Astrocyte (in vitro differentiated cells and primary cell): ENCODE measurements around the gene TPD52L2. TPM values are rescaled to one million over a fixed set of nuclear protein-coding genes. Genes with fewer than 3 reads are reported as not detected.

Experiments
- DNase-seq: peaks from one replicate; pipeline ENCODE4 v3.0.0-alpha.2; 2010; ENCODE audit warnings: low read depth
- FAIRE-seq: peaks from 2 replicates; lab custom pipeline; 2011; peaks lifted over from hg19 to GRCh38; lab: Jason Lieb, UNC
- H2AFZ ChIP-seq: 2 replicates; pipeline ENCODE4 v1.6.0; 2012; ENCODE audit warnings: low read depth, low read length, inconsistent platforms
- H3K27ac ChIP-seq: 2 replicates; pipeline ENCODE4 v1.5.1; 2011; ENCODE audit warnings: low read depth, low read length, inconsistent platforms
- H3K27me3 ChIP-seq: 2 replicates; pipeline ENCODE4 v1.6.0; 2011; ENCODE audit warnings: low read length, inconsistent platforms; ENCODE audit not compliant: insufficient read depth
- H3K36me3 ChIP-seq: 2 replicates; pipeline ENCODE4 v1.5.1; 2011; ENCODE audit warnings: low read length, inconsistent platforms; ENCODE audit not compliant: insufficient read depth
- H3K4me1 ChIP-seq: 2 replicates; pipeline ENCODE4 v1.5.1; 2011; ENCODE audit warnings: low read length, inconsistent platforms; ENCODE audit not compliant: insufficient read depth
- H3K4me2 ChIP-seq: 2 replicates; pipeline ENCODE4 v1.6.0; 2012; ENCODE audit warnings: low read length, inconsistent platforms
- H3K4me3 ChIP-seq: 2 replicates; pipeline ENCODE4 v1.5.1; 2011; ENCODE audit warnings: low read depth, mild to moderate bottlenecking, low read length, inconsistent platforms; ENCODE audit not compliant: insufficient read depth
- H3K79me2 ChIP-seq: 2 replicates; pipeline ENCODE4 v1.6.0; 2012; ENCODE audit warnings: mild to moderate bottlenecking, low read length, inconsistent platforms; ENCODE audit not compliant: insufficient read depth
- H3K9ac ChIP-seq: 2 replicates; pipeline ENCODE4 v1.6.0; 2012; ENCODE audit warnings: mild to moderate bottlenecking, low read length, inconsistent platforms
- H3K9me3 ChIP-seq: 2 replicates; pipeline ENCODE4 v1.5.1; 2012; ENCODE audit warnings: low read depth, mild to moderate bottlenecking, low read length, inconsistent platforms; ENCODE audit not compliant: insufficient read depth
- H4K20me1 ChIP-seq: 2 replicates; pipeline ENCODE4 v1.6.0; 2012; ENCODE audit warnings: low read length, inconsistent platforms; ENCODE audit not compliant: insufficient read depth
- H3K27ac Mint-ChIP-seq: one replicate; pipeline ENCODE4 v1.8.0; 2021; ENCODE audit warnings: mild to moderate bottlenecking, mixed read lengths; ENCODE audit not compliant: unreplicated experiment
- H3K27me3 Mint-ChIP-seq: one replicate; pipeline ENCODE4 v1.8.0; 2021; ENCODE audit warnings: low read depth, mixed read lengths; ENCODE audit not compliant: unreplicated experiment
- H3K36me3 Mint-ChIP-seq: one replicate; pipeline ENCODE4 v1.8.0; 2021; ENCODE audit warnings: low read depth, mixed read lengths; ENCODE audit not compliant: unreplicated experiment
- H3K4me1 Mint-ChIP-seq: one replicate; pipeline ENCODE4 v1.8.0; 2021; ENCODE audit warnings: low read depth, mixed read lengths; ENCODE audit not compliant: unreplicated experiment
- H3K4me3 Mint-ChIP-seq: one replicate; pipeline ENCODE4 v1.8.0; 2021; ENCODE audit warnings: mild to moderate bottlenecking, moderate library complexity, mixed read lengths; ENCODE audit not compliant: unreplicated experiment
- H3K9me3 Mint-ChIP-seq: one replicate; pipeline ENCODE4 v1.8.0; 2021; ENCODE audit warnings: mild to moderate bottlenecking, mixed read lengths; ENCODE audit not compliant: unreplicated experiment
- EZH2 ChIP-seq: IDR thresholded peaks from 2 replicates; pipeline ENCODE4 v1.6.1; 2012; ENCODE audit warnings: mild to moderate bottlenecking, low read length, inconsistent platforms; ENCODE audit not compliant: insufficient read depth
- total RNA-seq: library from RNA; stranded (reverse); gene quantifications from 2 replicates; pipeline ENCODE4 v1.2.1, GENCODE V29; 2021
- TF ChIP-seq, protein P1 (sequence below): IDR thresholded peaks from 2 replicates; pipeline ENCODE4 v1.5.1; 2011; ENCODE audit warnings: low read depth, mild to moderate bottlenecking, inconsistent platforms, low read length, moderate library complexity; ENCODE audit not compliant: insufficient read depth

Gene TPD52L2
- total RNA-seq, 1 donor from 2014 or later, result 145 TPM

DNA sequence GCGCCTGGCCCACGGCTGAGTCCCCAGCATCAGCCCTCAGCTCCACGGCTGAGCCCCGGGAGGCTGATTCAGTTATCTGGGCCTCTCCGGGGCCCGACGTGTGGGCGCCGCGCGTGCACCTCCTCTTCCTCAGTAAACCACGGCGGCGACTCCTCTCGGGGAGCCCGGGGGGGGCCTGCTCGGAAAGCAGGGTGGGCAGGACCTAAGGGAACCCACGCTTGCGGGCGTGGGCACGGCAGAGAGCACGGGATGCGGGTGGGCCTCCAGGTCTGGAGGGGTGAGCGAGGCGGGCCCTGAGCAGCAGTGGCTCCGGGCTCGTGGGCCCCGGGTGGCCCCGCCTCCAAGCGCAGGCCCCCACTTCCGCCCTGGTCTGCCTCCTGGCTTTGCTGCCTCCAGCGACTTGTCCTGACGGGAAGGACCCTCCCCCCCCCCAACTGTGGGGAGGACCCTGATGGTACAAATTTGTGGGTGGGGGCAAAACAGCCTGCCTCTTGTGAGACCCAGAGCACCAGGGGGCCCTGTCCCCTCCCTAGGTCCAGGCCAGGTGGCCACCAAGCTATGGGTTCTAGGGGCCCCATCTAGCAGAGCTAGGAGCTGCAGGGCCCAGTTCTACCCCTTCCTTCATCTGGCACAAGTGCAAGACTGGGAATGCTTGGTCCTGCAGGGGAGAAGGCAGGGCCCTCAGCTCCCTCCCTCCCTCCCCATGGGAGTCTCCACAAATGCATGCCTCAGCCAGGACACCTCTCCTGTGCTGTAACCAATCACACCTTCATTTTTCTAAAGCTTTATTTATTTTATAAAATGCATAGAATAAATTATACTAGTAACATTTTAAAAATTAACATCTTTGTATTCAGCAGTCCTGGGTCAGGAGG is 74.2 kb downstream of the TPD52L2 start:
- H4K20me1 ChIP-seq, result peaks cover 76% of the 10 kb centered on the region
- no peak for FAIRE-seq
- no peak for DNase-seq
- no peak overlapping the region for H3K4me3 ChIP-seq
- no peaks in the 10 kb centered on the region for H3K4me1 ChIP-seq
- no peak overlapping the region for H3K27ac ChIP-seq
- H3K4me3 Mint-ChIP-seq, result no peak overlapping the region
- no peak overlapping the region for H2AFZ ChIP-seq
- H3K27ac Mint-ChIP-seq, result no peak overlapping the region
- no peaks in the 10 kb centered on the region for H3K9me3 Mint-ChIP-seq
- H3K27me3 ChIP-seq, result no peaks in the 10 kb centered on the region
- H3K27me3 Mint-ChIP-seq, result no peaks in the 10 kb centered on the region
- no peak overlapping the region for H3K4me2 ChIP-seq
- H3K4me1 Mint-ChIP-seq, result peaks cover 3% of the 10 kb centered on the region
- H3K9ac ChIP-seq, result no peak overlapping the region
- TF ChIP-seq, protein P1, sequence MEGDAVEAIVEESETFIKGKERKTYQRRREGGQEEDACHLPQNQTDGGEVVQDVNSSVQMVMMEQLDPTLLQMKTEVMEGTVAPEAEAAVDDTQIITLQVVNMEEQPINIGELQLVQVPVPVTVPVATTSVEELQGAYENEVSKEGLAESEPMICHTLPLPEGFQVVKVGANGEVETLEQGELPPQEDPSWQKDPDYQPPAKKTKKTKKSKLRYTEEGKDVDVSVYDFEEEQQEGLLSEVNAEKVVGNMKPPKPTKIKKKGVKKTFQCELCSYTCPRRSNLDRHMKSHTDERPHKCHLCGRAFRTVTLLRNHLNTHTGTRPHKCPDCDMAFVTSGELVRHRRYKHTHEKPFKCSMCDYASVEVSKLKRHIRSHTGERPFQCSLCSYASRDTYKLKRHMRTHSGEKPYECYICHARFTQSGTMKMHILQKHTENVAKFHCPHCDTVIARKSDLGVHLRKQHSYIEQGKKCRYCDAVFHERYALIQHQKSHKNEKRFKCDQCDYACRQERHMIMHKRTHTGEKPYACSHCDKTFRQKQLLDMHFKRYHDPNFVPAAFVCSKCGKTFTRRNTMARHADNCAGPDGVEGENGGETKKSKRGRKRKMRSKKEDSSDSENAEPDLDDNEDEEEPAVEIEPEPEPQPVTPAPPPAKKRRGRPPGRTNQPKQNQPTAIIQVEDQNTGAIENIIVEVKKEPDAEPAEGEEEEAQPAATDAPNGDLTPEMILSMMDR, result no peak
- TF ChIP-seq EZH2, result no peak
- H3K79me2 ChIP-seq, result peaks cover 26% of the 10 kb centered on the region
- H3K9me3 ChIP-seq, result no peaks in the 10 kb centered on the region
- H3K36me3 Mint-ChIP-seq, result peaks cover 6% of the 10 kb centered on the region
- H3K36me3 ChIP-seq, result no peaks in the 10 kb centered on the region

DNA sequence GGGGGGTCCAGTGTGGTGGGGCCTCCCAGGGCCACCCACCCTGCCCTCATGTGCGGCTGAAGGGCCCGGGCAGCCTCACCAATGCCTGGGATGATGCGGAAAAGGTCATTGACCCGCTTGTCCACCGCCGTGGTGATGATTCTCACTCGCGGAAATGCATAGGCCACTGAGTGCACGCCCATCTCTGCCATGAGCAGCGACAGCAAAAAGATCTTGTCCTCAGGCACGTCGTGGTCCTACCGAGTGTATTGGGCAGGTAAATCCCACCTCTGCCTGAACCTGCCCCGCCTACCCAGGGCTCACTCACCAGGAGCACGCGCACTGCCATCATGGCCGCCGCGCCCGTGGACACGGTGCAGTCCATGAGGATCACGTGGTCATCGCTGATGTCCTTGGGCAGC is 75.0 kb downstream of the TPD52L2 start:
- Histone ChIP-seq H3K36me3 (peaks cover 2% of the 10 kb centered on the region), H2AFZ (no peak overlapping the region), H4K20me1 (peaks cover 73% of the 10 kb centered on the region), H3K9ac (no peak overlapping the region), H3K79me2 (peaks cover 19% of the 10 kb centered on the region), H3K27ac (no peak overlapping the region), H3K27me3 (no peaks in the 10 kb centered on the region), H3K4me2 (no peak overlapping the region), H3K4me3 (no peak overlapping the region), H3K9me3 (no peaks in the 10 kb centered on the region), H3K4me1 (no peaks in the 10 kb centered on the region)
- DNase-seq (no peak), FAIRE-seq (no peak)
- Mint-ChIP-seq H3K4me3 (no peak overlapping the region), H3K4me1 (peaks cover 3% of the 10 kb centered on the region), H3K27ac (no peak overlapping the region), H3K9me3 (no peaks in the 10 kb centered on the region), H3K36me3 (peaks cover 7% of the 10 kb centered on the region), H3K27me3 (no peaks in the 10 kb centered on the region)
- TF ChIP-seq, protein P1, result no peak
- TF ChIP-seq EZH2, result no peak
